Loucy (cell line): ENCODE results near the gene TEX13D.

ENCODE experiments used
- H2AFZ ChIP-seq: fragments of 200-600 bp; sonication (generic); 2 replicates; pipeline ENCODE4 v1.6.0; 2016; ENCODE audit warnings: antibody characterized with exemption, mild to moderate bottlenecking, low read length, moderate library complexity
- H3F3A ChIP-seq: fragments of 200-600 bp; 2 replicates; pipeline ENCODE4 v1.6.0; 2016; ENCODE audit warnings: antibody characterized with exemption, low read depth, mild to moderate bottlenecking
- H3K27me3 ChIP-seq: fragments of 200-600 bp; sonication (generic); 2 replicates; pipeline ENCODE4 v1.6.1; 2014; ENCODE audit warnings: low read length, mild to moderate bottlenecking; ENCODE audit not compliant: insufficient read depth, poor library complexity, severe bottlenecking
- H3K36me3 ChIP-seq: fragments of 200-600 bp; sonication (generic); 2 replicates; pipeline ENCODE4 v1.6.1; 2016; ENCODE audit warnings: low read length; ENCODE audit not compliant: insufficient read depth
- H3K4me1 ChIP-seq: fragments of 200-600 bp; sonication (generic); 2 replicates; pipeline ENCODE4 v1.5.1; 2014; ENCODE audit warnings: low read length, mild to moderate bottlenecking; ENCODE audit not compliant: insufficient read depth, poor library complexity, severe bottlenecking
- H3K4me2 ChIP-seq: fragments of 200-600 bp; sonication (generic); 2 replicates; pipeline ENCODE4 v1.6.0; 2014; ENCODE audit warnings: antibody characterized with exemption, low read length, low read depth, mild to moderate bottlenecking; ENCODE audit not compliant: poor library complexity, severe bottlenecking
- H3K4me3 ChIP-seq: fragments of 200-600 bp; sonication (generic); 2 replicates; pipeline ENCODE4 v1.5.1; 2014; ENCODE audit warnings: low read length, mild to moderate bottlenecking, mixed read lengths; ENCODE audit not compliant: poor library complexity, severe bottlenecking
- H3K79me2 ChIP-seq: fragments of 200-600 bp; sonication (generic); 2 replicates; pipeline ENCODE4 v1.6.1; 2014; ENCODE audit warnings: low read length; ENCODE audit not compliant: insufficient read depth
- H3K9ac ChIP-seq: fragments of 200-600 bp; sonication (generic); 2 replicates; pipeline ENCODE4 v1.6.0; 2014; ENCODE audit warnings: mild to moderate bottlenecking, low read depth, low read length, moderate library complexity; ENCODE audit not compliant: poor library complexity, severe bottlenecking
- H3K9me2 ChIP-seq: fragments of 200-600 bp; sonication (generic); replicated peaks from 2 replicates; pipeline ENCODE4 v1.6.1; 2016; ENCODE audit warnings: low read depth, low read length, mixed read lengths
- H3K9me3 ChIP-seq: fragments of 200-600 bp; sonication (generic); 2 replicates; pipeline ENCODE4 v1.6.1; 2014; ENCODE audit warnings: mild to moderate bottlenecking, antibody characterized with exemption, low read length, low read depth; ENCODE audit not compliant: insufficient read depth
- H4K20me1 ChIP-seq: fragments of 200-600 bp; sonication (generic); 2 replicates; pipeline ENCODE4 v1.6.0; 2014; ENCODE audit warnings: antibody characterized with exemption, low read length, mild to moderate bottlenecking; ENCODE audit not compliant: insufficient read depth, poor library complexity, severe bottlenecking
- CTCF ChIP-seq: fragments of 200-600 bp; sonication (generic); conservative IDR thresholded peaks from 2 replicates; pipeline ENCODE4 v1.5.1; 2014; ENCODE audit warnings: mild to moderate bottlenecking, antibody characterized with exemption, low read length
- EZH2phosphoT487 ChIP-seq: fragments of 200-600 bp; IDR thresholded peaks from 2 replicates; pipeline ENCODE4 v1.6.1; 2018; ENCODE audit warnings: antibody characterized with exemption, mild to moderate bottlenecking, moderate library complexity, borderline replicate concordance

Gene TEX13D

GRCh38 chrX:124300405-124300804, 32.1 kb upstream of the TEX13D start:
- Histone ChIP-seq H3K27me3 (no peaks in the 10 kb centered on the region), H3K9me2 (no peaks in the 10 kb centered on the region), H3K79me2 (no peaks in the 10 kb centered on the region), H3K4me2 (no peak overlapping the region), H3K4me1 (no peaks in the 10 kb centered on the region), H3K9me3 (no peaks in the 10 kb centered on the region), H2AFZ (no peak overlapping the region), H3K9ac (no peak overlapping the region), H3K4me3 (no peak overlapping the region), H3K36me3 (no peaks in the 10 kb centered on the region), H4K20me1 (no peaks in the 10 kb centered on the region), H3F3A (no peaks in the 10 kb centered on the region)
- TF ChIP-seq EZH2phosphoT487 (no peak), CTCF (no peak)

- Histone ChIP-seq H3K27me3 (no peaks in the 10 kb centered on the region), H3K9ac (no peak overlapping the region), H3K9me2 (no peaks in the 10 kb centered on the region), H2AFZ (no peak overlapping the region), H3F3A (no peaks in the 10 kb centered on the region), H3K4me2 (no peak overlapping the region), H3K79me2 (no peaks in the 10 kb centered on the region), H3K36me3 (no peaks in the 10 kb centered on the region), H3K9me3 (no peaks in the 10 kb centered on the region), H3K4me1 (no peaks in the 10 kb centered on the region), H3K4me3 (no peak overlapping the region), H4K20me1 (no peaks in the 10 kb centered on the region)
- TF ChIP-seq EZH2phosphoT487 (no peak), CTCF (no peak)
Observed at GRCh38 chrX:124307253-124307907, 25.1 kb upstream of the TEX13D start.

- no peak for TF ChIP-seq CTCF
- no peak for TF ChIP-seq EZH2phosphoT487
- no peak overlapping the region for H3K4me2 ChIP-seq
- no peaks in the 10 kb centered on the region for H3K79me2 ChIP-seq
- H3K4me3 ChIP-seq = no peak overlapping the region
- H3F3A ChIP-seq = no peaks in the 10 kb centered on the region
- H4K20me1 ChIP-seq = no peaks in the 10 kb centered on the region
- H3K9ac ChIP-seq = no peak overlapping the region
- peaks cover 4% of the 10 kb centered on the region for H3K4me1 ChIP-seq
- H3K27me3 ChIP-seq = no peaks in the 10 kb centered on the region
- H2AFZ ChIP-seq = no peak overlapping the region
- no peaks in the 10 kb centered on the region for H3K9me2 ChIP-seq
- no peaks in the 10 kb centered on the region for H3K36me3 ChIP-seq
- no peaks in the 10 kb centered on the region for H3K9me3 ChIP-seq
Observed at GRCh38 chrX:124325732-124326131, 6.7 kb upstream of the TEX13D start.
